HepG2 (cell line): ENCODE measurements around the gene IRS1.

Experiments
- FOXO1 ChIP-seq: sonication (generic); formaldehyde crosslinking; IDR thresholded peaks from 2 replicates; pipeline ENCODE4 v1.4.0; 2020; ENCODE audit warnings: missing genetic modification reagents
- HNRNPL ChIP-seq: fragments of 200-400 bp; formaldehyde crosslinking; IDR thresholded peaks from 2 replicates; pipeline ENCODE4 v1.6.1; 2017; ENCODE audit warnings: mild to moderate bottlenecking, low read depth, low read length
- PBX2 ChIP-seq: IDR thresholded peaks from 2 replicates; pipeline ENCODE4 v1.6.1; 2016; ENCODE audit warnings: control low read depth
- SMC3 ChIP-seq: IDR thresholded peaks from 2 replicates; pipeline ENCODE4 v1.6.1; 2011; ENCODE audit warnings: low read length, improper control_type of control experiment
- SP4 ChIP-seq: sonication (generic); formaldehyde crosslinking; IDR thresholded peaks from 2 replicates; pipeline ENCODE4 v1.8.1; 2023; ENCODE audit warnings: mild to moderate bottlenecking, missing genetic modification reagents
- THAP11 ChIP-seq: IDR thresholded peaks from 2 replicates; pipeline ENCODE4 v1.6.1; 2016; ENCODE audit warnings: missing biosample characterization, missing genetic modification reagents
- ZBTB1 ChIP-seq: sonication (generic); formaldehyde crosslinking; IDR thresholded peaks from 2 replicates; pipeline ENCODE4 v1.4.0; 2020; ENCODE audit warnings: missing genetic modification reagents, borderline replicate concordance
- ZSCAN20 ChIP-seq: sonication (generic); formaldehyde crosslinking; IDR thresholded peaks from 2 replicates; pipeline ENCODE4 v1.4.0; 2020; ENCODE audit warnings: missing genetic modification reagents, mild to moderate bottlenecking, borderline replicate concordance
- ZZZ3 ChIP-seq: sonication (generic); formaldehyde crosslinking; IDR thresholded peaks from 2 replicates; pipeline ENCODE4 v1.4.0; 2020; ENCODE audit warnings: missing genetic modification reagents, mild to moderate bottlenecking, borderline replicate concordance
- TF ChIP-seq, protein P1 (sequence below): sonication (generic); formaldehyde crosslinking; IDR thresholded peaks from 2 replicates; pipeline ENCODE4 v1.5.0; 2020; ENCODE audit warnings: mild to moderate bottlenecking, missing genetic modification reagents, moderate library complexity
- TF ChIP-seq, protein P2 (sequence below): sonication (generic); formaldehyde crosslinking; IDR thresholded peaks from 2 replicates; pipeline ENCODE4 v1.5.0; 2020; ENCODE audit warnings: missing genetic modification reagents

- TF ChIP-seq SMC3 (no peak), PBX2 (no peak), SP4 (CRISPR knock-in tag) (no peak), FOXO1 (CRISPR knock-in tag) (no peak), HNRNPL (no peak), ZBTB1 (CRISPR knock-in tag) (no peak), THAP11 (CRISPR knock-in tag) (no peak), ZSCAN20 (CRISPR knock-in tag) (no peak), ZZZ3 (CRISPR knock-in tag) (no peak)
- TF ChIP-seq, protein P1, sequence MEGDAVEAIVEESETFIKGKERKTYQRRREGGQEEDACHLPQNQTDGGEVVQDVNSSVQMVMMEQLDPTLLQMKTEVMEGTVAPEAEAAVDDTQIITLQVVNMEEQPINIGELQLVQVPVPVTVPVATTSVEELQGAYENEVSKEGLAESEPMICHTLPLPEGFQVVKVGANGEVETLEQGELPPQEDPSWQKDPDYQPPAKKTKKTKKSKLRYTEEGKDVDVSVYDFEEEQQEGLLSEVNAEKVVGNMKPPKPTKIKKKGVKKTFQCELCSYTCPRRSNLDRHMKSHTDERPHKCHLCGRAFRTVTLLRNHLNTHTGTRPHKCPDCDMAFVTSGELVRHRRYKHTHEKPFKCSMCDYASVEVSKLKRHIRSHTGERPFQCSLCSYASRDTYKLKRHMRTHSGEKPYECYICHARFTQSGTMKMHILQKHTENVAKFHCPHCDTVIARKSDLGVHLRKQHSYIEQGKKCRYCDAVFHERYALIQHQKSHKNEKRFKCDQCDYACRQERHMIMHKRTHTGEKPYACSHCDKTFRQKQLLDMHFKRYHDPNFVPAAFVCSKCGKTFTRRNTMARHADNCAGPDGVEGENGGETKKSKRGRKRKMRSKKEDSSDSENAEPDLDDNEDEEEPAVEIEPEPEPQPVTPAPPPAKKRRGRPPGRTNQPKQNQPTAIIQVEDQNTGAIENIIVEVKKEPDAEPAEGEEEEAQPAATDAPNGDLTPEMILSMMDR = no peak
- TF ChIP-seq, protein P2, sequence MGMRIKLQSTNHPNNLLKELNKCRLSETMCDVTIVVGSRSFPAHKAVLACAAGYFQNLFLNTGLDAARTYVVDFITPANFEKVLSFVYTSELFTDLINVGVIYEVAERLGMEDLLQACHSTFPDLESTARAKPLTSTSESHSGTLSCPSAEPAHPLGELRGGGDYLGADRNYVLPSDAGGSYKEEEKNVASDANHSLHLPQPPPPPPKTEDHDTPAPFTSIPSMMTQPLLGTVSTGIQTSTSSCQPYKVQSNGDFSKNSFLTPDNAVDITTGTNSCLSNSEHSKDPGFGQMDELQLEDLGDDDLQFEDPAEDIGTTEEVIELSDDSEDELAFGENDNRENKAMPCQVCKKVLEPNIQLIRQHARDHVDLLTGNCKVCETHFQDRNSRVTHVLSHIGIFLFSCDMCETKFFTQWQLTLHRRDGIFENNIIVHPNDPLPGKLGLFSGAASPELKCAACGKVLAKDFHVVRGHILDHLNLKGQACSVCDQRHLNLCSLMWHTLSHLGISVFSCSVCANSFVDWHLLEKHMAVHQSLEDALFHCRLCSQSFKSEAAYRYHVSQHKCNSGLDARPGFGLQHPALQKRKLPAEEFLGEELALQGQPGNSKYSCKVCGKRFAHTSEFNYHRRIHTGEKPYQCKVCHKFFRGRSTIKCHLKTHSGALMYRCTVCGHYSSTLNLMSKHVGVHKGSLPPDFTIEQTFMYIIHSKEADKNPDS (CRISPR knock-in tag) = no peak
Observed at GRCh38 chr2:226728996-226729395, 70.6 kb downstream of the IRS1 start.
